Smooth muscle cell of the brain vasculature (primary cell): ENCODE results near the gene RCOR1.
"Not testable (repeated sequence)": the region's sequence is repeated elsewhere in the genome, so short reads cannot be mapped to it uniquely, and the experiment has no call there.

Source experiments
- DNase-seq: peaks from one replicate; pipeline ENCODE4 v3.0.0-alpha.2; 2012; ENCODE audit warnings: low read depth, low spot score

The RCOR1 gene

GRCh38 chr14:102629808-102630350, 37.4 kb downstream of the RCOR1 start:
- no peak for DNase-seq

- DNase-seq = no peak
Observed at GRCh38 chr14:102630405-102630804, 38.0 kb downstream of the RCOR1 start.

GRCh38 chr14:102630881-102631280, 38.4 kb downstream of the RCOR1 start:
- DNase-seq = no peak

GRCh38 chr14:102633906-102634595, 41.6 kb downstream of the RCOR1 start:
- DNase-seq = no peak

- DNase-seq = not testable (repeated sequence)
Observed at GRCh38 chr14:102639611-102640010, 47.2 kb downstream of the RCOR1 start.

- no peak for DNase-seq
Observed at GRCh38 chr14:102644523-102644922, 52.1 kb downstream of the RCOR1 start.

- DNase-seq = no peak
Observed at GRCh38 chr14:102645746-102646440, 53.4 kb downstream of the RCOR1 start.

- no peak for DNase-seq
Observed at GRCh38 chr14:102646615-102647014, 54.2 kb downstream of the RCOR1 start.

GRCh38 chr14:102652194-102652593, 59.7 kb downstream of the RCOR1 start:
- DNase-seq = no peak

- no peak for DNase-seq
Observed at GRCh38 chr14:102654298-102654697, 61.8 kb downstream of the RCOR1 start.

- DNase-seq = no peak
Observed at GRCh38 chr14:102655137-102655536, 62.7 kb downstream of the RCOR1 start.

- no peak for DNase-seq
Observed at GRCh38 chr14:102659797-102660196, 67.3 kb downstream of the RCOR1 start.

- no peak for DNase-seq
Observed at GRCh38 chr14:102661614-102662013, 69.2 kb downstream of the RCOR1 start.

- no peak for DNase-seq
Observed at GRCh38 chr14:102662636-102663430, 70.4 kb downstream of the RCOR1 start.

GRCh38 chr14:102663440-102663839, 71.0 kb downstream of the RCOR1 start:
- no peak for DNase-seq

- DNase-seq = no peak
Observed at GRCh38 chr14:102665621-102666020, 73.2 kb downstream of the RCOR1 start.

GRCh38 chr14:102666635-102667034, 74.2 kb downstream of the RCOR1 start:
- no peak for DNase-seq

- DNase-seq = no peak
Observed at GRCh38 chr14:102667703-102668102, 75.3 kb downstream of the RCOR1 start.

GRCh38 chr14:102668291-102668873, 75.9 kb downstream of the RCOR1 start:
- DNase-seq = no peak

- no peak for DNase-seq
Observed at GRCh38 chr14:102671410-102671809, 79.0 kb downstream of the RCOR1 start.

GRCh38 chr14:102672410-102672960, 80.0 kb downstream of the RCOR1 start:
- no peak for DNase-seq

GRCh38 chr14:102675396-102675795, 82.9 kb downstream of the RCOR1 start:
- DNase-seq = no peak
